T1000 (cell line): ENCODE results near the gene B4GALNT4.
"Not testable (repeated sequence)": the region's sequence is repeated elsewhere in the genome, so short reads cannot be mapped to it uniquely, and the experiment has no call there.

Experiments
- DNase-seq: peaks from one replicate; lab custom pipeline; 2025; ENCODE audit warnings: mixed read lengths; lab: John Stamatoyannopoulos, UW

B4GALNT4 gene

DNA sequence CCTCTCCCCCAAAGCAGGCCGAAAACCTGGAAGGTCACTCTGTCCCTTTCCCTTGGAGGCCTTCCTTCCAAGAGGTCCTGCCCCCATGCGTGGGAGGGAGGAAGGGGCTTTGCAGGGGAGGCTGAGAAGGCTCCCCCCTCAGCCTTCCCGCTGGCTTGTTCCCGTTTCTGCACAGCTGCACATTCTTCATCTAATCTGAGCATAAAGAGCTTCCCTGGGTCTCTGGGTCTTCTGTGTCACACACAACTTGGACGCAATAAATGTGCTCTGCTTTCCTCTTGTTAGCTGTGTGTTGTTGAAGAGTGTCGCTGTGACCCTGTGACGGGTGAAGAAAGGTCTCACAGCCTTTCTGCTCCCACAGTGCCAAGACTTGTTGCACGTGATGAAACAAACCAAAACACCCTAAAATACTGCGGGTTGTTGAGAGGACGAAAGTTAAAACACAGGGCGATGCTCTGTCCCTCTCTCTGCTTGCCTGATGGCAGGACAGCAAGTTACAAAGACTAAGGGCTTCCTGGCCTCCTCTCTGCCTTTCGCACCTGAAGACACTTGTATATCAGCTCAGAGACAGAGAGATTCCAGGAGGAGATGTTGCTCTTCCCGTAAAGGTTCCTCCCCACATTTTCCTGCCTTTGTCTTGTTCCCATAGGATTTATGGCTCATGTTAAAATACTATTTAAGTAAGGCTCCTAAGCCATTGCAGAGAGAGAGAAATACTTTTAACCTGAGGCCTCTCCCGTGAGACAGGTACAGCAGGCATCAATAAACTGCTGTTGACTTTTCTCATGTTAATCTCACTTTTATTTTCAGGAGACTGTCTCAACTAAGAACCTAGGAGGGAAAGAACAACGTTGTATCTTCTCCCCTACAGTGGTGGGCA lies 33.3 kb upstream of the B4GALNT4 start:
- DNase-seq, result no peak

DNA sequence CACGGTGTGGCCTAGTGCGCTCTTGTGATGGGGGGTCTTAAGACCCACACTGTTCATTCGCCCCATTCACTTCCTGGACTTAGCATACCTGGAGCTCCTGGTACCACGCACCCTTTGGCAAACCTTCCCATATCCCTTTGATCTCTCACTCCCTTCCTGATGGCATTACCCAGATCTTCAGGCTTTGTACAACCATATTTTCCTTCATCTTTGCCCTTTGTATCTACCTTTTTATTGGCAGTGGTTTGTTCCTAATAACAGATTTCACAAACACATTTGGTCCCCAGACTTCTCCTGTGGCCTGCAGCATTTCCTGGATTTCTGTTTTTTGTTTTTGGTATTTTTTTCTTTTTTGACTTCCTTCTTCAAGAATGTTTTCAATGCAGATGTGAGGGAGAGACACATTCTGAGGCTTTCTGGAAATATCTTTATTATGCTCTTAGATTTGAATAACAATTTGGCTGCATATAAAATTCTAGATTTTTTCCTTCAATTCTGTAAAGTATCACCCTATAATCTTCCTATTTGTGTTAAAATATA lies 32.6 kb upstream of the B4GALNT4 start:
- DNase-seq, result no peak

GRCh38 chr11:337711-338110 lies 31.6 kb upstream of the B4GALNT4 start:
- DNase-seq, result no peak

- no peak for DNase-seq
Observed at GRCh38 chr11:339963-340362, 29.3 kb upstream of the B4GALNT4 start.

- no peak for DNase-seq
Observed at GRCh38 chr11:340539-341512, 28.5 kb upstream of the B4GALNT4 start.

- DNase-seq, result no peak
Observed at GRCh38 chr11:342328-342727, 27.0 kb upstream of the B4GALNT4 start.

DNA sequence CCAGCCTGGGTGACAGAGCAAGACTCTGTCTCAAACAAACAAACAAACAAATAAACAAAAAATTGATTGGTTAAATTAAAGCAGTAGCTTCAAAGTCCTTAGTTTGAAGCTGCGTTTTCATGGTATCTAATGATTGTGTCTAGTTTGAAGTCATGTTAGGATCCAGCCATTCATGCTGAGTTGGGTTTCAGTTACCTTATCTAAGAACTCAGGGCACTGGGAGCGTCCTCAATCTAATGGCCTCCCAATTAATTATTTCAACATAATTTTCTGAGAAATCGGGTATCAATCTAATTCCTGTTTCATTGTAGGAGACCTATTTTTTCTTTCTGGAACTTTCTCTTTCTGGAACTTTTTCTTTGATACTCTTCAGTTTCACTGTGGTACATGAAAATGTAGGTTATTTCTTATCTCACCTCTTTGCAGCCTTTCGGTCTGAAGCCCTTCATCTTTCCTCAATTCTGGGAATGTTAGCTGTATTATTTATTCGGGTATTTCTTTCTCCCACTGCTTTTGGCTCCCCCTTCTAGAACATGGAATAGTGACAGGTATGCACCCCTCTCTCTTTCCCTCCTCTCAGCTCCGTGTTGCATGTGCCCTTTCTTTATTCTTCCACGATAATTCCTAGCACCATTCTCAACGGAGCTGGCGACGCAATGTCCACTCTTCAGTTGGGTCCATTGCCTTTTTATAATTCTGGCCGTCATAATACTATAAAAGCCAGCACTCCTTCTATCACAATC lies 24.3 kb upstream of the B4GALNT4 start:
- no peak for DNase-seq

DNA sequence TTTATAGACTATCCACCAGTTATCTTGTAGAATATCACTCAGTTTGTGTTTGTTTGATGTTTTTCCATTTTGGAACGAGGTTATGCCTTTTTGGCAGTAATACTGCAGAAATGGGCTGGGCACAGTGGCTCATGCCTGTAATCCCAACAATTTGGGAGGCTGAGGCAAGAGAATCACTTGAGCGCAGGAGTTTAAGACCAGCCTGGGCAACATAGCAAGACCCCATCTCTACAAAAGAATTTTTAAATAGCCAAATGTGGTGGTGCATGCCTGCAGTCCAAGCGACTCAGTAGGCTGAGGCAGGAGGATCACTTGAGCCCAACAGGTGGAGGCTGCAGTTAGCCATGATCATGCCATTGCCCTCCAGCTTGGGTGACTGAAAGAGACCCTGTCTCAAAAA lies 22.8 kb upstream of the B4GALNT4 start:
- DNase-seq, result no peak

- not testable (repeated sequence) for DNase-seq
Observed at GRCh38 chr11:349270-349954, 19.9 kb upstream of the B4GALNT4 start.

DNA sequence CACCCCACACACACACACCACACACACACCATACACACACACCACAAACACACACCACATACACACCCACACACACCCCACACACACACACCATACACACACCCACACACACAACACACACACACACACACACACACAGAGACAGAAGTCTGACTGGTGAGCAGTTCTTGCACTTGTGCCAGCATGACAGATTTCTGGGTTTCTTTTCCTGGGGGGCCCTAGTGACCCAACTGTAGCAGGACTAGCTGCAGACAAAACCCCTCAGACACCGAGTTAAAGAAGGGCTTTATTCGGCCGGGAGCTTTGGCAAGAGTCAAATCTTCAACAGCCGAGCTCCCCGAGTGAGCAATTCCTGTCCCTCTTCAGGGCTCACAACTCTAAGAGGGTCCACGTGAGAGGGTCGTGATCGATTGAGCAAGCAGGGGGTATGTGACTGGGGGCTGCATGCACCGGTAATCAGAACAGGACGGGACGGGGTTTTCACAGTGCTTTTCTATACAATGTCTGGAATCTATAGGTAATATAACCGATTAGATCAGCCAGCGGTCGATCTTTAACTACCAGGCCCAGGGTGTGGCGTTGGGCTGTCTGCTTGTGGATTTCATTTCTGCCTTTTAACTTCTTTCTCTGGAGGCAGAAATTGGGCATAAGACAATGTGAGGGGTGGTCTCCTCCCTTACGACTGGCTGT lies 19.1 kb upstream of the B4GALNT4 start:
- DNase-seq, result not testable (repeated sequence)

DNA sequence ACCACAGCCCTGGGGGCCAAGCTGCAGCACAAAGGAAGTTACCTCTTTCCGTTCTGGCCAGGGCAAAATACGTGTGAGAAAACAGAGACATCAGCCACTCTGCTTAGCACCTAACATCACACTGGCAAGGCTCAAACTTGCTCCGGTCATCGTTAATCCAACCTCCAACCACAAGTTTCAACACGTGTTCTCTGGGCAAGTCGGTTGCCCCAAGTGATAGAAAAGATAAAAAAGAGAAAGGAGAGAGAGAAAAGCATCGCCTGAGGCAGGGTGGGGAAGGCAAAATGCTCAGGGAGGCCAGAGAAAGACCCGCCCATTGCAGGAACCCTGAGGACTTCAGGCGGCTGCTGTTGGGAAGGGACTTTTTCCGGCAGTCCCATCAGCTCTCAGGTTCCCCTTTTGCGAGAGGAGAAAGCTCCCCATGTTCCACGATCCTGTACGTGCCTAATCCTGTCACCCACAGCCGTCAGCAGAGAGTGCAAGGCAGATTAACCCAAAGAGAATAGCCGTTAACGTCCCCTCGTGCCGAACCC lies 18.5 kb upstream of the B4GALNT4 start:
- no peak for DNase-seq

DNA sequence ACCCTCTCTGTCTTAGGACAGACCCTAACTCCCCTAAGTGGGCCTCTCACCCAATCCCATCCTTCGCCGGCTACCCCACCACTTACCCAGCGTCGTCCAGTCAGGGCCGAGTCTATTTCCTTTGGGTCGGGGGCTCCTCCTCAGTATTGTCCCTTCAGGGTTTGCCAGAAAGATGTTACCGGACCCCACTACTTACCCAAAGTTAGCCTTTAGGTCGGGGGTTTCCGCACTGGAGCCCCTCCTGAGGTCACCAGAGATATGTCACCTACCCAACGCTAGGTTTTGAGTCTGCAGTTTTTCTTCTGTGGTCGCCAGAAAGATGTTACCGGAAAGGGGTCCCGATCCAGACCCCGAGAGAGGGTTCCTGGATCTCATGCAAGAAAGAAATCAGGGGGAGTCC lies 17.9 kb upstream of the B4GALNT4 start:
- DNase-seq, result no peak

- no peak for DNase-seq
Observed at GRCh38 chr11:352456-353031, 16.8 kb upstream of the B4GALNT4 start.

DNA sequence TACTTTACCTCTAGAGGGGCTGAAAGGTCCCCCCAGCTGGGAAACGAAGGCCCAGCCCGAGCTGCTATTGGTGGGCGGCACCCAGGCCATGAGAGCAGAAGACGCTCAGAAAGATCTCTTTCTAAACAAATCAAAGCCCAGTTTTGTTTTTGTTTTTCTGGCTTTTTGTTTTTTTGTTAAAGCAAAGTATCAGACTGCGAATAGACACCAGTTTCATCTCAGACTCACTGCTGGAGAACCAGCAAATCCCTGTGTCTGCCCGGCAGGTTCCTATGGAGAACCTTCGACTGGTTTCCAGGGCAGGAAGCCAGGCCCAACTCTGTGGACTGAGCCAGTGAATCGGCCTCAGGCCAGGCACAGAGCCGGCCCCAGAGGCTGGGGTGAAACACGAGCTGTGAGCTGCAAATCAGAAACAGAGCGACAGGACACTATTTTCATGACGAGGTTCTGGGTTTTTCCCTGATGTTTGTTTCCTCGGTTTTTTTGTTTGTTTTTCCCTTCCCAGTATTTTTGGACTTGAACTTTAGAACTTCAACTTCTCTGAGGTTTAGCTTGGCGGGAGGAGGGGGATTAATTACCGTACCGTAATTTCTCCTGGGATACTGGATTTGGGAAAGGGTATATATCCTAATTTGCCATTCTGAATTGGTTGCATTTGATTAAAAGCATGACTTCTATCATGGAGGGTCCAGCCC lies 16.0 kb upstream of the B4GALNT4 start:
- no peak for DNase-seq

DNA sequence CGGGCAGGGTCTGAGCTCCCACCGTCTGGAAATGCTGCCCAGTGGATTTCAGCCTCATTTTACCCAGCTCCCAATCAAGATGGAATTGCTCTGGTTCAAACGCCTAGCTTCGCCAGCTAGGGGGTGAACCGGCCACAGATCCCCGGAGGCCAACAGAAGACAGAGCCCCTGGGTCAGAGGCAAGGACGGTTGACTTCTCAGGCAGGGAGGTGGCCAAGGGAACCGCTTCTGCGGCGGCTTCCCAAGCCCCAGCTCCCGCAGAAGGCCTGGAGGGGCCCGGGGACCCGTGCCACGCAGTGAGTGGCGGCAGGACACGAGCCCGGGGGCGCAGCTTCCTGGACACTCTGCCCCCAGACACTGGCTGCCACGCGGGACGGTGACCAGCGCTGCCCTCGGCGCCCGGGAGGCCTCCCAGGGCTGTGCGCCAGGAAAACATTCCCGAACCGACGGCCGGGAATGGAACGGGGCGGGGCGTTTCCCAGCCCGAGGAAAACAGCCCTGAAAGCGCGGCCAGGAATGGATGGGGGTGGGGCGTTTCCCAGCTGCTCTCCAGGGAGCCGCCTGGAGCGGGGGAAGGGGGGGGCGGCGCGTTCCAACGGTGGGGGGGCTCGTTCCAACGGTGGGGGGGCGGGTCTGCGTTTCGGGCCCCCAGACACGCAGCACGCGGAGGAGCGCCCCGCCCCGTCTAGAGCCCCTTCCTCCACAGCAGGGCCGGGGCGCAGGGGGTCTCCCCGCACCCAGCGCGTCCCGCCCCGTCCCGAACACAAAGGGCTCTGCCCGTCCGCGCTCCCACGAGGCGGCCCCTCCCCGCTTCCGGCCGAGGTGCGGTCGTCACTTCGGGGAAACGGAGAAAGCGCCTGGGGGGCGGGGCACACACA lies 13.5 kb upstream of the B4GALNT4 start:
- peak; percentile 75 for DNase-seq

DNA sequence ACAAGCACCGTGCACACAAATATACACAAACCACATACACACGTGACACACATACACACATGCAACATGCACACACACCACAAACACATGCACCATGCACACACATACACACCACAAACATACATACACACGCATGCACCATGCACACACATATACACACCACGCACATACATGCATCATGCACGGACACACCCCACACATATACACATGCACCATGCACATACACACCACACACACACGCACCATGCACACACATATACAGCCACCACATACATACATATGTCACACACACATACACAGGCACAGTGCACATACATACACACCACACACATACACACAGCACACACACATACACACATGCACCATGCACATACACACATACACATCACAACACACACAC lies 12.7 kb upstream of the B4GALNT4 start:
- no peak for DNase-seq

- no peak for DNase-seq
Observed at GRCh38 chr11:357582-357981, 11.7 kb upstream of the B4GALNT4 start.

DNA sequence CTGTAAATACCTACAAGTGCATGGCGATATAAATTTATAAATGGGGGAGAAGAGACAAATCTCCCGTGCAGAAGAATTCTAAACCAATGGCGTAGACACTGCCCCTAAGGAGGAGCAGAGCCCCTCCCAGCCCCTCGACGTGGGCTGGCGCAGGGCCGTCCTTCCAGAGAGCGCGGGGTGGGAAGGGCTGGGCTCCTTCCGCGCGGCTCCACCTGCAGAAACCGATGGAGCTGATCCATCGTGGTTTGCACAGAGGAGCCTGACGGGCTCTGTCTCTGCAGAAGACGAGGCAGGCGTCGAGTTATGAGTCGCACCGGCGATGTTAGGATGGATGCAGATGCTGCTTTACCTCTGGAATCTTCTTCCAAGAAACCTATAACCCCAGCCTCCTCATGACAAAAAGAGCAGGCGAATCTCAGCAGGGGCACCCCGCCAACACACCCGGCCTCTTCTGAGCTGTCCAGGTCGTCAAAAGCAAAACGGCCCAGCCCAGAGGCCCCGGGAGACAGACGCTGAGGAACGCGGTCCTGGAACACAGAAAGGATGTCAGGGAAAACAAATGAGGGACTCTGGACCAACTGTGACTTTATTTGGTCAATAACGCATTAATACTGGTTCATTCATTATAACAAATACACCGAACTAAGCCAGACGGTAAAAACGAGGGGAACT lies 11.0 kb upstream of the B4GALNT4 start:
- no peak for DNase-seq
